Measurements from ENCODE around the gene SOX6.

GRCh38 chr11:16041207-16041606, 315.1 kb downstream of the SOX6 start:
- TF ChIP-seq CTCF (IDR thresholded peaks at IDR 0.05) (no peak), POLR2A (IDR thresholded peaks at IDR 0.05) (no peak)

All from uterus (tissue), 2 donors.